Germinal center (tissue), 1 donor: ENCODE results near the gene CBFA2T2.

Experiments
- DNase-seq: peaks from one replicate; pipeline ENCODE4 v3.0.0; 2012; ENCODE audit warnings: mixed read lengths, low spot score

Gene CBFA2T2

GRCh38 chr20:33679758-33680485, 190.0 kb downstream of the CBFA2T2 start:
- DNase-seq = peak; percentile 87

GRCh38 chr20:33680686-33681085, 190.8 kb downstream of the CBFA2T2 start:
- peak; percentile 1 for DNase-seq

- DNase-seq = no peak
Measured at GRCh38 chr20:33681288-33681687, 191.4 kb downstream of the CBFA2T2 start.

- DNase-seq = no peak
Measured at GRCh38 chr20:33681728-33682353, 191.9 kb downstream of the CBFA2T2 start.

GRCh38 chr20:33684533-33685327, 194.8 kb downstream of the CBFA2T2 start:
- peak; percentile 2 for DNase-seq

GRCh38 chr20:33685328-33686099, 195.6 kb downstream of the CBFA2T2 start:
- DNase-seq = peak; percentile 88

GRCh38 chr20:33686100-33686983, 196.4 kb downstream of the CBFA2T2 start, which contains the start of gene E2F1:
E2F1 (minus strand) TSS chr20:33686385; CDS start chr20:33686264, 121 bp downstream.
- DNase-seq = peak; percentile 99

GRCh38 chr20:33686984-33687366, 197.1 kb downstream of the CBFA2T2 start:
- DNase-seq = no peak

GRCh38 chr20:33687370-33687915, 197.5 kb downstream of the CBFA2T2 start:
- DNase-seq = no peak

GRCh38 chr20:33687993-33688937, 198.4 kb downstream of the CBFA2T2 start:
- DNase-seq = no peak

- no peak for DNase-seq
Measured at GRCh38 chr20:33688938-33689424, 199.1 kb downstream of the CBFA2T2 start.

GRCh38 chr20:33689493-33689892, 199.6 kb downstream of the CBFA2T2 start:
- no peak for DNase-seq

GRCh38 chr20:33689973-33690372, 200.1 kb downstream of the CBFA2T2 start:
- DNase-seq = no peak

- no peak for DNase-seq
Measured at GRCh38 chr20:33693289-33693688, 203.4 kb downstream of the CBFA2T2 start.

GRCh38 chr20:33693741-33694638, 204.1 kb downstream of the CBFA2T2 start:
- DNase-seq = no peak

- no peak for DNase-seq
Measured at GRCh38 chr20:33694639-33695012, 204.7 kb downstream of the CBFA2T2 start.

GRCh38 chr20:33696448-33696847, 206.6 kb downstream of the CBFA2T2 start:
- no peak for DNase-seq

GRCh38 chr20:33697129-33697528, 207.2 kb downstream of the CBFA2T2 start:
- no peak for DNase-seq
